KBM-7 (cell line): ENCODE results near the gene ZFHX3.
A peak's percentile ranks its signal among the peaks of the same experiment; 100 is the strongest.

Experiments used
- DNase-seq: peaks from one replicate; pipeline ENCODE4 v3.0.0-alpha.2; 2015
- in situ Hi-C: fragments of 300-500 bp; cut with MboI; formaldehyde crosslinking; loops from 2 replicates; pipeline ENCODE4 v1.14.3; 2020; ENCODE audit warnings: low sequenced_read_pairs, low pct_unique_long_range_greater_than_20kb, mixed read lengths

The ZFHX3 gene

GRCh38 chr16:72876221-72876620 is 171.7 kb downstream of the ZFHX3 start:
- DNase-seq = peak; percentile 84
- in situ Hi-C loops = no loop called here

- DNase-seq = no peak
- in situ Hi-C loops = no loop called here
Observed at GRCh38 chr16:72875291-72876031, 172.5 kb downstream of the ZFHX3 start.

- in situ Hi-C loops = no loop called here
- no peak for DNase-seq
Observed at GRCh38 chr16:72873853-72874252, 174.1 kb downstream of the ZFHX3 start.

GRCh38 chr16:72873044-72873443 is 174.9 kb downstream of the ZFHX3 start:
- DNase-seq = no peak
- in situ Hi-C loops = no loop called here

GRCh38 chr16:72865835-72866234 is 182.1 kb downstream of the ZFHX3 start:
- no peak for DNase-seq
- in situ Hi-C loops = no loop called here

- in situ Hi-C loops = no loop called here
- no peak for DNase-seq
Observed at GRCh38 chr16:72865258-72865657, 182.7 kb downstream of the ZFHX3 start.

- in situ Hi-C loops = no loop called here
- no peak for DNase-seq
Observed at GRCh38 chr16:72864130-72864833, 183.6 kb downstream of the ZFHX3 start.

- in situ Hi-C loops = no loop called here
- DNase-seq = no peak
Observed at GRCh38 chr16:72862090-72862489, 185.8 kb downstream of the ZFHX3 start.

- in situ Hi-C loops = no loop called here
- DNase-seq = no peak
Observed at GRCh38 chr16:72860726-72861562, 187.0 kb downstream of the ZFHX3 start.

GRCh38 chr16:72859581-72859980 is 188.3 kb downstream of the ZFHX3 start:
- in situ Hi-C loops = no loop called here
- DNase-seq = no peak

GRCh38 chr16:72858665-72859493 is 189.0 kb downstream of the ZFHX3 start:
- no peak for DNase-seq
- in situ Hi-C loops = no loop called here

- in situ Hi-C loops = no loop called here
- no peak for DNase-seq
Observed at GRCh38 chr16:72857834-72858664, 189.9 kb downstream of the ZFHX3 start.

- DNase-seq = peak; percentile 44
- in situ Hi-C loops = no loop called here
Observed at GRCh38 chr16:72856797-72857196, 191.1 kb downstream of the ZFHX3 start.

- no peak for DNase-seq
- in situ Hi-C loops = no loop called here
Observed at GRCh38 chr16:72854267-72854959, 193.5 kb downstream of the ZFHX3 start.

- in situ Hi-C loops = no loop called here
- DNase-seq = peak; percentile 92
Observed at GRCh38 chr16:72853575-72854266, 194.2 kb downstream of the ZFHX3 start.

GRCh38 chr16:72852421-72852820 is 195.5 kb downstream of the ZFHX3 start:
- no peak for DNase-seq
- in situ Hi-C loops = no loop called here

GRCh38 chr16:72850853-72851252 is 197.1 kb downstream of the ZFHX3 start:
- DNase-seq = no peak
- in situ Hi-C loops = no loop called here
